Stimulated activated CD8-positive, alpha-beta memory T cell treated with anti-CD3 and anti-CD28 coated beads, Interleukin-2, amount 100 ng/mL, for 48 hours (primary cell): ENCODE data around the gene ASAP2.

Experiments
- DNase-seq, 2 donors: peaks; one replicate each; pipeline ENCODE4 v3.0.0-alpha.2; 2020; ENCODE audit warnings: low read depth in 2 of 2

ASAP2 gene

GRCh38 chr2:9345997-9346396 lies 139.4 kb downstream of the ASAP2 start:
- DNase-seq: no peak

DNA sequence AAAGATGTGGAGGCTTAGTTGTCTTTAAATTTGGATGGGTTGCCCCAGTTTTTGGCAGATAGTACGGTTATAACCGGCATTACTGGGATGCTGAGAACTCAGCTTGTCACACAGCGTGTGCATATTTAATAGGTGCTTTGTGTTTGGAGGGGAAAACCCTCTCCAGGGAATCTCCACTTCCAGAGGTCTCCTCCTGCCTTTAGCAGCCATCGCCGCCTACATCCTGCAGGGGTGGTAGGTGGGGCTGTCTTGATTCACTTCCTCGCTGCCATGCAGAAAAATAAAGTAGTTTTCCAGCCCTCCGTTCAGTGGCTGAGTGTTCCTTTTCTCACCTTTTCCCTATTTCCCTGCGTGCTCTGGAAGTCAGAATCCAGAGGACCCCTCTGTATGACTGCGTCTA lies 140.3 kb downstream of the ASAP2 start:
- DNase-seq: no peak

- DNase-seq: no peak
Measured at GRCh38 chr2:9347411-9347881, 140.8 kb downstream of the ASAP2 start.

DNA sequence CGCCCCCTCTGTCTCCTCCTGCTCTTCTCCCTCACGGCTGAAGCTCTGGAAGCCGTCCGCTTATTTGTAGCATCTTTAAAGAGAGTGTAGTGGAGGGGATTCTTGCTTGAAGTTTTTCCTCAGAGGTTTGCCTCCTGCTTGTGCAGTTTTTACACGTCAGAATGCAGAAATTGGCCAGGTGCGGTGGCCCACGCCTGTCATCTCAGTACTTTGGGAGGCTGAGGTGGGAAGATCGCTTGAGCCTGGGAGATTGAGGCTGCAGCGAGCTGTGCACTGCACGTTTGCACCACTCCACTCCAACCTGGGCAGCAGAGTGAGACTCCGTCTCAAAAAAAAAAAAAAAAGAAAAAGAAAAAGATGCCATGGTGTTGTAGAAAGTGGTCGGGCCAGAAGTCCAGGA lies 147.7 kb downstream of the ASAP2 start:
- DNase-seq: no peak

DNA sequence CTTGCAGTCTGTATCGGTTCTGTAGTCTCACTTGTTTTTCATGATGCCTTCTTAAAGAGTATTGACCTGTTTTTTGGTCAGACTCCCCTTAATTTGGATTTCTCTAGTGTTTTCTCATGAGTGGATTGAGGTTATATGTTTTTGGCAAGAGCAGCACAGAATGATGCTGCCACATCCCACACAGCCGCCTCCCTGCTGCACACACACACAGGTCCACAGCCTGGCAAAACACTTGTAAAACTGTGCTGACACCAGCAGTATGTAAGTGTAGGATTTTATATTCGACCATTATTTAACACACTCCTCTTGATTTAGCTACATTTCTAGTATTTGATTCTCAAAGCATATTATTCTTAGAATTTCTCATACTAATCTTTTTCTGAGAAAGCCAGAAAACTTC lies 148.7 kb downstream of the ASAP2 start:
- DNase-seq: no peak

GRCh38 chr2:9355716-9356115 lies 149.1 kb downstream of the ASAP2 start:
- DNase-seq: no peak

DNA sequence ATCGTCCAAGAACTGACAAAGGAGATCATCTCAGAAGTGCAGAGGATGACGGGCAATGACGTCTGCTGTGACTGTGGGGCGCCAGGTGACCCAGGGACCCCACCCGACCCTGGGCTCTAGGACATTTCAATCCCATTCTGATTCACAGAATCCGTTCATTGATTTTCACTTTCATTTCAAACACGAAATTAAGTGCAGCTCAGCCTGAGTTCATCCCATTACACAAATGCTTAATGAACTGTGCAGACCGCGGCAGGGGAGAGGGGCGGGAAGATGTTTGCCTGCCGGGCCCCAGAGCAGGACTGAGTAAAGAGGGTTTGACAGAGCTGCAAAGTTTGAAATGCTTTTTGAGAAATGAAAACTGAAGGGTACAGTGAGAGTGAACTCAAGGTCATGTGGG lies 149.6 kb downstream of the ASAP2 start:
- no peak for DNase-seq

GRCh38 chr2:9358846-9359245 lies 152.2 kb downstream of the ASAP2 start:
- DNase-seq: no peak

- no peak for DNase-seq
Measured at GRCh38 chr2:9359463-9359862, 152.9 kb downstream of the ASAP2 start.

DNA sequence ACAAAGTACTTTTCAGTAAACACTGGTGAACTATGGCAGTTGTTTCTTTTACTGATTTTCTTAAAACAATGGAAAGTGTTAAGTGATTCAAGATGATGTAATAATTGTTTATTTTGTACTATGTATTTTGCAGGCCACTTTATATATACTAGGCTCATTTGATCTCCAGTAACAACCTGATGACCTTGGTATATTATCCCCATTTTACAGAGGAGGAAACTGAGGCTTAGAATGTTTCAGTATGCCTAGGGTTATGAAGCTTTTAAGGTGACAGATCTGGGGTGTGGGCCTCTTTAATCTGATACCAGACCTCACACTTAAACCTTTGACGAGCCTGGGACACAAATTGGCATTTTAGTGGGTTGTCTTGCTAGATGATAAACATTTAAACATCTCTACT lies 153.5 kb downstream of the ASAP2 start:
- DNase-seq: no peak

GRCh38 chr2:9360701-9361100 lies 154.1 kb downstream of the ASAP2 start:
- DNase-seq: no peak

GRCh38 chr2:9364373-9364772 lies 157.8 kb downstream of the ASAP2 start:
- DNase-seq: no peak

- no peak for DNase-seq
Measured at GRCh38 chr2:9364791-9365497, 158.3 kb downstream of the ASAP2 start.

DNA sequence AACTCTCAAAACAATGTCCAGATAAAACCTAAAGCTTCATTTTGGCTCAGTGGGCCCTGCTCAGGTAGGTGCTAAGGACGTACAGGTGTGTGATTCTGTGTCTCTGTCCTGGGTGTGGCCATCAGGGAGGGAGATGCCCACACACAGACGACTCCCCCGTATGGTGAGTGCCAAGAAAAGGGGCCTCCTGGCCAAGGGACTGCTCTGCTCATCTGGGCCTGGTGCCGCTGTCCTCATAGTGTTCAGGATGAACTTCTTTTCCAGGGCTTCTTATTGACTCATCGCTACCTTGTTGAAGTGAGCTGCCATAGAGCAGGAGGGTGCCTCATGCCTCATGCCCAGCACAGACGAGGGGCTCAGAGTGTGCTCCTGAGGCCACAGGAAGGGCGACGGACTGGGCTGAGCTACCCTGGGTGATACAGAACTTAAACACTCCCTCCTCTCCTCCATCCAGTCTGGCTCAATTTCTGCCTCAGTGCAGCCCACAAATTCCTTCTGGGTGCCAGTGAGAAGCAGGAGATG lies 158.9 kb downstream of the ASAP2 start:
- no peak for DNase-seq

DNA sequence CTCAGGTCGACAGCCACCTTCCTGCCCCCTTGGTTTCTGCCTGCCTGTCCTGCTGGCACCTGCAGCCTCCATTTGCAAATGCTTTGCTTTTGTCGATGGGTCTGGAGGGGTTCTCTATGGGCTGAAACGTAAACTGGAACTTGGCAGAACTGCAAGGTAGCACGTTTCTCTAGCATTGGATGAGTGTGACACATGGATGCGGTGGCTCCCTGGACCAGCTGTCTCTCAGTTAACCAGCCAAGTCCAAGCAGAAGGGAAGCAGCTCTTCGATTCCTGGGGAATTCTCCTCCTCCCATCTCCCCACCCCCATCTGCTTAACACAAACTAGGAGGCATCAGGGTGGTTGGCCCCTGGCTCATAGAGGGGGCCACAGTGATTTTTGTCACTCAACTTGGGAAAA lies 159.4 kb downstream of the ASAP2 start:
- no peak for DNase-seq

DNA sequence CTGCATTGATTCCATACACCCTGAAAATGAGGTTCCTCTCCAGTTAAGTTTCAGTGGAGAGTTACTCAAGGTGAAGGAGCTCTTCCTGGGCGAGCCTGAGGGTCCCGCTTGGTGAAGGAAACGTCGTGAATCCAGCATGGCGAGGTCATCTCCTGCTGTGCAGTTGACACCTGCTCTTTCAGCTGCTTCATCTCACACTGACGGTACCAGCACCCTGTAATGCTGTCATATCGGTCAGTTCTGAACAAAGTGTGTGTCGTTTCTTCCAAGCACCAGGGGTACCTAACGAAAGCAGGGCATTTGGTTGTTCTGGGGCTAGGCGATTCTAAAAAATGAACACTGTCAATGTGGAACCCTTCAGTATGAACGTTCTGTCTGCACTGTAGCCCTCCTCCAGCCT lies 164.1 kb downstream of the ASAP2 start:
- DNase-seq: peak in 1 of 2 donors; percentile 13

DNA sequence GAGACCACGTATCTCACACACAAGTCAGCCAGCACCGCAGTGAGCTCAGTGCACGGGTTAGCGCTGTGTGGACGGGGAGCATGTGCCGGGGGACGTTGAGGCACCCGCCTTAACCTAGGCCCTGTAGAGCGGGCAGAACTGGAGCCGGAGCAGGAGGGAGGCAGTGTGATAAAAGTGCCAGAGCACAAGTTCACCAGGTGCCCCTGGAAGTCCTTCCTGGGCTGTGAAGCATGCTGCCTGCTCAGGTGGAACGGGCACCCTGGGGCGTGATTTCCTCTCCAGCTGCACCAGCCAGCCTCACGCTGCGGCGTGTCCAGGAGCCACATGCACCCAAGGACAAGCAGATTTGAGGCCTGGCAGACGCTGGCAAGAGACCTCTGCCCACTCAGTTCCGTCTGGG lies 166.4 kb downstream of the ASAP2 start:
- DNase-seq: no peak

DNA sequence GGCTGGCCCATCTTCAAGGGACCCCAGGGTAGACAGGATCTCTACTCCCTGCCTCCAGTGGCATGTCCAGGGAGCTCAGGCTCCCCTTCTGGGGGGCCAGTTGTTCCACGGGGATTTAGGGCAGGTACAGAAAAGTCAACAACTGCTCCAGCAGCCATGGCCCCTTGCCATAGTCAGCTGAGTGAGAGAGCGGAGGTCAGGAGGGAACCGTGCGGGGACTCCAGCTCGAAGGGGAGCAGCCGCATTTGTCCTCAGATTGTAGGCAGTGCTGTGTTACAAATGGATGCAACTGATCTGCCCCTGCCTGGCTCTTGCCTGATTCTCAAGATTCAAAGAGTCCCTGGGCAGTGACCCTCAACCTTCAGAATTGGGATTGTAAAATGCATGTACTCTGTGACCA lies 166.9 kb downstream of the ASAP2 start:
- no peak for DNase-seq

DNA sequence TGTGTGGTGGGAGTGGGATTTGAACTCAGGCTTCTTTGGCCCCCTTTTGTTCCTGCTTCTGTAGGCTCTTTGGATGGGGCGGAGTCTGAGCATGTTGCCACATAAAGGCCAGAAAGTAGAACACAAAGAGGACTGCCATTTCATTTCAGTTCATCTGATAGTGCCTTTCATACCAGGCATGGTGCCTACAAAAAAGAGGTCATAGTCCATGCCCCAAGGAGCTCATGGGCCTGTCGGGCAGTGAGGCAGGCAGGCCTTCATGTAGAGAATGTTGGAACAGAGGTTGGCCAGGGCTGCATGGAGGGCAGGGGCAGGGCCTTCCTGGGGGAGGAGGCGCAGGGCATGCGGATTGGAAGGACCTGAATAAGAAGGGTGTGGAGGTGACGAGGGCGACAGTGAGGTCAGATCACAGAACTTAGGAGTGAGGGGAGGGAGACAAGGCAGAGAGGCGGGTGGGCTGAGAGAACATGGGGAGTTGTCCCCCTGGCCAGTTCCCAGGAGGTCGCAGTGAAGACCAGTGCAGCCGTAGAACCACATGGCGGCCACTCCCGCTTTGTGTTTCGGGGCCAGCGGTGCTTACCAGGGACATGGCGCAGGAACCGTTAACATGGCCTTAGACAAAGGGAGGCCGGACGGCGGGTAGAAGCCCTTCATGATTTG lies 167.6 kb downstream of the ASAP2 start:
- DNase-seq: no peak

DNA sequence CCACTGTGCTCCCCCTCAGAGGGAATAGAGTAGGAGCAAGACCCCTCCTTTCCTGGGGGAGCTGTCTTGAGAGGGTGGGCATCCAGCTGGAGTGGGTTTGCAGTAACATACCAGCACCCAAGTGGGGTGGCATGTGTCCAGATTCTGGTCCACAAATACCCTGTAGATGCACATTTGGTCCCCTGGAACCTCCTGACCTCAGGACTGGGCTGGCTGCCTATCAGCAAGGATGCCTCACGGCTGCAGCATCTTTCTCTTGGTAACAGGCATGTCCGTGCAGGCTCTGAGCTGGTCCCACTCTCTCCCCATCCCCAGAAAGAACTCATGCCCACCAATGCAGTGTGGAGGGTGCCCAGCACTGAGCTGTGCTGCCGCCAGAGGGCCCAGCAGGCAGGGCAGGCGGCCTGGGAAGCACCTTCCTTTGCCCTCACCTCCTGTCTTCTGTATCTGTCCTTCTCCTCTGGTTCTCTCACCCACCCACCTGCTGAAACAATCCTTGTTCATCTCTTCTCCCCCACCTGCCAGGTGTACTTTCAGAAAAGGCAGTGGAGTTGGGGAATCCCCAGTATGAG lies 169.3 kb downstream of the ASAP2 start:
- DNase-seq: no peak

DNA sequence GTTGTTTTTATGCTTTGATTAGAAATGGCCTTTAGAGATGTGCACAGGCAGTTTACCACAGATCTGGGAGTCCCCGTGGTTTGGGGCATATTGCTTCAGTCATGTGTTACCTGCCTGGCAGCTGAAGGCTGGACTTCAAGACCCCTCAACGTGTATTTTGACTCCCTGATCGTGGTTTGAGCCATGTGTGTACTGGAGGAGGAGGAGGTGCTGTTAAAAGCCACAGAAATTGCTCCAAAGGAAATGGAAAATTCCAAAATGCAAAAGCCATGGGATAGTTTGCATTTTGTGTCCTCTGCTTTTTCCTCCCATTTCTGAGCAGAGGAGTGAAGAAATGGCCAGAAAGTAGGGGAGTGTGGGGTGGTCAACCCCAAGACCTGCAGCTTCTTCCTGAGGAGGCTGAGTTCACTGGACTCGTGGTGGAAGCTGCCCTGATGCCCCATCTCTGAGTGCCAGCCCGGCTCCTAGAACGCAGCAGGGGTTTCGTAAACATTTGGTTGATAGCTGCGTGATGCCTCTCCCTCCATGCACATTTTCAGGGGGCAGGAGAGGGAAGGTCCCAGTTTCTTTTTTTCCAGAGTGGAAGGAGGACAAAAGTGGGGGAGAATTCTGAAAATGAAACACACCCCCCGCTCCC lies 171.0 kb downstream of the ASAP2 start:
- DNase-seq: no peak
